ENCODE data around the gene NCOA7. TPM values are rescaled to one million over a fixed set of nuclear protein-coding genes. Genes with fewer than 3 reads are reported as not detected.
"Not testable (repeated sequence)": the region's sequence is repeated elsewhere in the genome, so short reads cannot be mapped to it uniquely, and the experiment has no call there.

NCOA7 gene
- total RNA-seq, 1 experiment from 2014 or later = 67.9 TPM

DNA sequence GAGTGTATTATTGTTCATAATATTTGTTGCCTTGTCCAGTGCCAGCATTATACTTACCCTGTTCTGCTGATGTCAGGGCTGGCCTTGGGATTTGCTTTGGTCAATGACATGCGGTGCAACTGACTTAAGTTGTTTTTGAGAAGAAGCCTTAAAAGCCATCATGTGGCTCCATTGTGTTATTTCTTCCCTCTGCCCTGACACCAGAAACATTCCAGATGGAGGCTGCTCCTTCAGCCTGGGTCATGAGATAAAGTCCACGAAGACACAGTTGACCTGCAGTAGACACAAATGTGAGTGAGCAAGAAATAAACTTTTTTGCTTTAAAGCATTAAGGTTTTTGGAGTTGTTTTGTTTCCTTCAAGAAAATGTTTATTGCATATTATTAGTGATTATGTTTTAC lies 158.3 kb downstream of the NCOA7 start:
- DNase-seq = no peak
- Mint-ChIP-seq H3K27ac (ENCODE audit: unreplicated experiment) (peak overlapping the region; percentile 43), H3K9me3 (ENCODE audit: unreplicated experiment) (peaks cover 17% of the 10 kb centered on the region), H3K36me3 (ENCODE audit: insufficient read depth, unreplicated experiment) (no peaks in the 10 kb centered on the region), H3K27me3 (ENCODE audit: insufficient read depth, unreplicated experiment) (no peaks in the 10 kb centered on the region), H3K4me3 (ENCODE audit: unreplicated experiment) (no peak overlapping the region), H3K4me1 (ENCODE audit: low read depth, unreplicated experiment) (peaks cover 41% of the 10 kb centered on the region)
- POLR2A ChIA-PET = interaction anchor here (1.3 kb wide), 1 partner anchor 9 kb away, joined by 4 read pairs; no protein-coding TSS in a partner anchor
- intact Hi-C loops (cut with micrococcal nuclease; ENCODE audit: unreplicated experiment) = no loop called here
- TSS peak; percentile 64 for BruUV-seq (replicated peaks)
- Histone ChIP-seq H3K4me3 (ENCODE audit: low read depth, low read length) (no peak overlapping the region), H3K4me1 (peaks cover 60% of the 10 kb centered on the region), H3K36me3 (ENCODE audit: control insufficient read depth, insufficient read depth, low read length) (no peaks in the 10 kb centered on the region), H3K27me3 (replicated peaks; ENCODE audit: control insufficient read depth, insufficient read depth, low read length) (no peaks in the 10 kb centered on the region), H3K9me3 (peaks cover 5% of the 10 kb centered on the region)
- TF ChIP-seq, protein P1, sequence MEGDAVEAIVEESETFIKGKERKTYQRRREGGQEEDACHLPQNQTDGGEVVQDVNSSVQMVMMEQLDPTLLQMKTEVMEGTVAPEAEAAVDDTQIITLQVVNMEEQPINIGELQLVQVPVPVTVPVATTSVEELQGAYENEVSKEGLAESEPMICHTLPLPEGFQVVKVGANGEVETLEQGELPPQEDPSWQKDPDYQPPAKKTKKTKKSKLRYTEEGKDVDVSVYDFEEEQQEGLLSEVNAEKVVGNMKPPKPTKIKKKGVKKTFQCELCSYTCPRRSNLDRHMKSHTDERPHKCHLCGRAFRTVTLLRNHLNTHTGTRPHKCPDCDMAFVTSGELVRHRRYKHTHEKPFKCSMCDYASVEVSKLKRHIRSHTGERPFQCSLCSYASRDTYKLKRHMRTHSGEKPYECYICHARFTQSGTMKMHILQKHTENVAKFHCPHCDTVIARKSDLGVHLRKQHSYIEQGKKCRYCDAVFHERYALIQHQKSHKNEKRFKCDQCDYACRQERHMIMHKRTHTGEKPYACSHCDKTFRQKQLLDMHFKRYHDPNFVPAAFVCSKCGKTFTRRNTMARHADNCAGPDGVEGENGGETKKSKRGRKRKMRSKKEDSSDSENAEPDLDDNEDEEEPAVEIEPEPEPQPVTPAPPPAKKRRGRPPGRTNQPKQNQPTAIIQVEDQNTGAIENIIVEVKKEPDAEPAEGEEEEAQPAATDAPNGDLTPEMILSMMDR (IDR thresholded peaks at IDR 0.05; ENCODE audit: insufficient read depth in 1 of 2, low read depth in 1 of 2, low read length in 1 of 2, severe bottlenecking in 1 of 2, unreplicated experiment in 1 of 2) = no peak
- CTCF ChIA-PET = interaction anchor here (1.6 kb wide), 1 partner anchor 7 kb away, joined by 20 read pairs; the partner anchor contains the start of gene HINT3

DNA sequence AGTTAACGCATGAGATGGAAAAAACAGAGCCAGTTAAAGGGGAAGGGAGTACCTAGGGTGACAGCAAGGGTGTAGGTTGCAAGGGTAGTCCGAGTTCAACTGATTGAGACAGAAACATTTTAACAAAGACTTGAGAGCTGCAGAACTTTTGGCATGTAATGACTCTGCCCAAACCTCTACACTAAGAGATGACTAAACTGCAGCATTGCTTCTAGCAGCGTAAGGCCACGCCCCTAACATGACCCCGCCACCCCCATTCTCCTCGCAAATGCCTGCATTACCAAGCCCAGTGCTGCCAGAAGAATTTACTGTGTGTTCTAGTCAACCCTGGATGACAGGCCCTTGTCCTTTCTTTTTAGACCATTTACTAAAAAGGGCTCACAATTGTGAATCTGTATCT lies 159.5 kb downstream of the NCOA7 start:
- H3K36me3 Mint-ChIP-seq (ENCODE audit: insufficient read depth, unreplicated experiment) = no peaks in the 10 kb centered on the region
- Histone ChIP-seq H3K4me3 (ENCODE audit: low read depth, low read length) (no peak overlapping the region), H3K27me3 (replicated peaks; ENCODE audit: control insufficient read depth, insufficient read depth, low read length) (no peaks in the 10 kb centered on the region), H3K36me3 (ENCODE audit: control insufficient read depth, insufficient read depth, low read length) (no peaks in the 10 kb centered on the region), H3K9me3 (peaks cover 5% of the 10 kb centered on the region), H3K4me1 (peaks cover 47% of the 10 kb centered on the region)
- no peak for DNase-seq
- intact Hi-C loops (cut with micrococcal nuclease; ENCODE audit: unreplicated experiment) = no loop called here
- CTCF ChIA-PET = no interaction called here
- no peak overlapping the region for H3K4me3 Mint-ChIP-seq (ENCODE audit: unreplicated experiment)
- TF ChIP-seq, protein P1 (IDR thresholded peaks at IDR 0.05; ENCODE audit: insufficient read depth in 1 of 2, low read depth in 1 of 2, low read length in 1 of 2, severe bottlenecking in 1 of 2, unreplicated experiment in 1 of 2) = no peak
- POLR2A ChIA-PET = no interaction called here
- BruUV-seq (replicated peaks) = no TSS peak
- H3K4me1 Mint-ChIP-seq (ENCODE audit: low read depth, unreplicated experiment) = peaks cover 43% of the 10 kb centered on the region
- H3K9me3 Mint-ChIP-seq (ENCODE audit: unreplicated experiment) = peaks cover 17% of the 10 kb centered on the region
- no peaks in the 10 kb centered on the region for H3K27me3 Mint-ChIP-seq (ENCODE audit: insufficient read depth, unreplicated experiment)
- H3K27ac Mint-ChIP-seq (ENCODE audit: unreplicated experiment) = no peak overlapping the region

DNA sequence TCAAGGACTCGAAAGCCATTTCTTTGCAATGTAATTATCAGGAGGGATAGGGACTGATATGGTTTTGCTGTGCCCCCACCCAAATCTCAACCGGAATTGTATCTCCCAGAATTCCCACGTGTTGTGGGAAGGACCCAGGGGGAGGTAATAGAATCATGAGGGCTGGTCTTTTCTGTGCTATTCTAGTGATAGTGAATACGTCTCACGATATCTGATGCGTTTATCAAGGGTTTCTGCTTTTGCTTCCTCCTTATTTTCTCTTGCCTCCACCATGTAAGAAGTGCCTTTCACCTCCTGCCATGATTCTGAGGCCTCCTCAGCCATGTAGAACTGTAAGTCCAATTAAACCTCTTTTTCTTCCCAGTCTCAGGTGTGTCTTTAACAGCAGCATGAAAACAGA lies 160.0 kb downstream of the NCOA7 start:
- BruUV-seq (replicated peaks); DNase-seq; POLR2A ChIA-PET; H3K27ac Mint-ChIP-seq (ENCODE audit: unreplicated experiment); CTCF ChIA-PET; H3K9me3 ChIP-seq; H3K27me3 ChIP-seq (replicated peaks; ENCODE audit: control insufficient read depth, insufficient read depth, low read length); H3K36me3 Mint-ChIP-seq (ENCODE audit: insufficient read depth, unreplicated experiment); H3K4me3 ChIP-seq (ENCODE audit: low read depth, low read length); H3K4me3 Mint-ChIP-seq (ENCODE audit: unreplicated experiment); H3K27me3 Mint-ChIP-seq (ENCODE audit: insufficient read depth, unreplicated experiment); intact Hi-C loops (cut with micrococcal nuclease; ENCODE audit: unreplicated experiment); H3K36me3 ChIP-seq (ENCODE audit: control insufficient read depth, insufficient read depth, low read length): not testable (repeated sequence)
- peaks cover 41% of the 10 kb centered on the region for H3K4me1 Mint-ChIP-seq (ENCODE audit: low read depth, unreplicated experiment)
- H3K9me3 Mint-ChIP-seq (ENCODE audit: unreplicated experiment) = peaks cover 17% of the 10 kb centered on the region
- H3K4me1 ChIP-seq = peaks cover 44% of the 10 kb centered on the region

DNA sequence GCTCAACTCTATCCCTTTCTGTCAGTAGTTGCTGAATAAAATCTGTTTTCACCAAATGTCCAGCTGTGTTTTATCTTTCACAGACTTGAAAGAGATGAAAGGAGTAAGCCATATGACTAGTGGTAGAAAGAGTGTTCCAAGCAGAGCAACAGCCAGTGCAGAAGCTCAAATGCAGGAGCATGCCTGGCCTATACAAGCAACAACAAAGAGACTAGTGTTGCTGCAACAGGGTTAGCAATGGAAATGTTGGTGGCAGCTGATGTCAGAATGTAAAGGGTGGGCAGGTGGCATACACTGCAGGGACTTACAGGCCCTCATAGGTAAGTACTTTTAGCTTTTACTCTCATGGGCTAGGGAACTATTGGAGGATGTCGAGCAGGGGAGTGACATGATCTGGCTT lies 160.6 kb downstream of the NCOA7 start:
- no peaks in the 10 kb centered on the region for H3K36me3 Mint-ChIP-seq (ENCODE audit: insufficient read depth, unreplicated experiment)
- H3K9me3 Mint-ChIP-seq (ENCODE audit: unreplicated experiment) = peaks cover 17% of the 10 kb centered on the region
- intact Hi-C loops (cut with micrococcal nuclease; ENCODE audit: unreplicated experiment) = no loop called here
- Histone ChIP-seq H3K27me3 (replicated peaks; ENCODE audit: control insufficient read depth, insufficient read depth, low read length) (no peaks in the 10 kb centered on the region), H3K36me3 (ENCODE audit: control insufficient read depth, insufficient read depth, low read length) (no peaks in the 10 kb centered on the region), H3K4me1 (peaks cover 44% of the 10 kb centered on the region), H3K9me3 (peaks cover 5% of the 10 kb centered on the region), H3K4me3 (ENCODE audit: low read depth, low read length) (no peak overlapping the region)
- peaks cover 35% of the 10 kb centered on the region for H3K4me1 Mint-ChIP-seq (ENCODE audit: low read depth, unreplicated experiment)
- ChIA-PET POLR2A (no interaction called here), CTCF (interaction anchor here (0.5 kb wide), 1 partner anchor 161 kb away, joined by 4 read pairs; no protein-coding TSS in a partner anchor)
- H3K27me3 Mint-ChIP-seq (ENCODE audit: insufficient read depth, unreplicated experiment) = no peaks in the 10 kb centered on the region
- TF ChIP-seq, protein P1 (IDR thresholded peaks at IDR 0.05; ENCODE audit: insufficient read depth in 1 of 2, low read depth in 1 of 2, low read length in 1 of 2, severe bottlenecking in 1 of 2, unreplicated experiment in 1 of 2) = no peak
- H3K27ac Mint-ChIP-seq (ENCODE audit: unreplicated experiment) = no peak overlapping the region
- no peak for DNase-seq
- no TSS peak for BruUV-seq (replicated peaks)
- no peak overlapping the region for H3K4me3 Mint-ChIP-seq (ENCODE audit: unreplicated experiment)

Data from Caco-2 (cell line).